IPS DF 4.7 (cell line): ENCODE results near the gene PSPH.
"Not testable (repeated sequence)": the region's sequence is repeated elsewhere in the genome, so short reads cannot be mapped to it uniquely, and the experiment has no call there.

ENCODE experiments used
- DNase-seq: peaks from one replicate; pipeline ENCODE4 v3.0.0-alpha.2; 2013; ENCODE audit warnings: low spot score; ENCODE audit errors: extremely low read depth

Gene PSPH

DNA sequence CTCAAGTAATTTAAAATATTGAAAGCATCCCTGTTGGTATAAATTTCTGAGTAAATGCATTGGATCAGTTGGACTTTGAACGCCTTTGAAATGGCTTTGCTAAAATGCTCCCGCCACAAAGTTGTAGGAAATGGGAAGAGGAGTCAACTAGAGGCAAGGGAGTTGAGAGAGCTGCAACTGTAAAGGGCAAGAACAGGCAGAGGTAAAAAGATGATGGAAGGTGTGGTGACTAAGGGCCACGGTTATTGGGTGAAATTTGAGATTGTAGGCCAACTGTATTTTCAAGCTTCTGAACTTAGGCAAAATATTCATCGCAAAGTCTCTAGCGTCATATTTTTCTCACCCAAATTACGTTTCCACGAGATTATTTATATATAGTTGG lies 12.2 kb upstream of the PSPH start:
- no peak for DNase-seq

DNA sequence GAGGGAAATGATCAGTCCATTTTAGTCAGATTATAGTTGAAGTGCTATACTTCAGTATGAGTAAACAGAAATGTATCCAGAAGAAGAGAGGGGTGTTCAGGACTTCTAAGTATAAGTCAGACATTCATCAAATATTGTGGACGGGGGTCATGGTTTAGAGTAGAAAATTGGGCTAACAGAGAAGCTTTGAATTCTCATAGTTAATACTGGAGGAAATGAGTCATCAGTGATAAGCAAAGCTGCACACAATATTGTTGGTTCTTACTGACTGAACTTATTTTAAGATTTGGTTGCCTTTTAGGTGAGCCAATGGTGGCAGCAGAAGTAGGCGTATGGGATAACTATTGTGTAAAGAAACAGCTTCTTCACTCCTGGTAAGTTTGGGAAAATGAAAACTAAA lies 11.1 kb upstream of the PSPH start:
- no peak for DNase-seq

DNA sequence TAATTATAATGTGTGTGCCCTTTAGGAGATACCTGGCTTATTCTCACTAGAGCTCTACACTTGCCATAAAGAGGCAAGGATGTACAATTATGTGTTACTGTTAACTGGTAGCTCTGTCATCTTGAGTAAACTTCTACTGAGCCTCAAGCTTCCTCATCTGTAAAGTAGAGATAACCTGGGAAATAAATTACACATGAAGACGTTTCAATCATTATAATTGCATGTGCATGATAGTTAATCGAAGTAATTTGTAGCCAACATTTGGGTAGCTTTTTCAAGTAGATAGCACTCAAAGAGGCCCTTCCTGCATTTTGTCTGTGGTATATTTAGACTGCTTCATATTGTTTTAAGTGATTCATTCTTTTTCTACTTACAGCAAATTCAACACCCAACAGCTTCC lies 2.7 kb upstream of the PSPH start:
- no peak for DNase-seq

DNA sequence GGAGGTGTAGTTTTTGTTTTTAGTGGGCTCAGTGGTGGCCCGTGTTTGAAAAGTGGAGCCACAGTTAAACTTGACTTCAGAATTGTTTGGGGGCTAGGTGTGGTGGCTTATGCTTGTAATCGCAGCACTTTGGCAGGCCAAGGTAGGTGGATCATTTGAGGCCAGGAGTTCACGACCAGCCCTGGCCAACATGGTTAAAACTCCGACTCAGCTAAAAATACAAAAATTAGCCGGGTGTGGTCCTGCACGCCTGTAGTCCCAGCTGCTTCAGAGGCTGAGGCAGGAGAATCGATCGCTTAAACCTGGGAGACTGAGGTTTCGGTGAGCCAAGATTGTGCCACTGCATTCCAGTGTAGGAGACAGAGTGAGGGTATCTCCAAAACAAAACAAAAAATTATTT lies 2.1 kb upstream of the PSPH start:
- no peak for DNase-seq

DNA sequence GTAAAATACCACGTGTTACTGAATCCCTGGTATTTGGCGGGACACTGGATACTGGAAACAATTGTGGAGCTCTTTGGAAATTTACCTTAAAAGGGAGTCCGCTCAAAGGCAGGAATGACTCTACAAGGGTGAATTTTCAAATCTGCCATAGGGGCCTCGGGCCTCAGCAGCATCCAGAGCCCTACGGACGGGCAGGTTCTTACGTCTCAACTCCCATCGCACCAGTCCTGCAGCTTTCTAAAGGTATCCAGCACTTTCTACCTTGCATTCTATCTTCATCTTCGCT lies 248 bp downstream of the PSPH start:
- no peak for DNase-seq

DNA sequence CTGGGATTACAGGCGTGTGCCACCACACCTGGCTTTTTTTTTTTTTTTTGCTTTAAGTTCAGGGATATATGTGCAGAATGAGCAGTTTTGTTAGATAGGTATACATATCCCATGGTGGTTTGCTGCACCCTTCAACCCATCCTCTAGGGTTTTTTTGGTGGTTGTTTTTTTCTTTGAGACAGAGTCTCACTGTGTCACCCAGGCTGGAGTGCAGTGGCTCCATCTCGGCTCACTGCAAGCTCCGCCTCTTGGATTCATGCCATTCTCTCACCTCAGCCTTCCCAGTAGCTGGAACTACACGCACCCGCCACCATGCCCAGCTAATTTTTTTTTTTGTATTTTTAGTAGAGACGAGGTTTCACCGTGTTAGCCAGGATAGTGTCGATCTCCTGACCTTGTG lies 2.5 kb downstream of the PSPH start:
- DNase-seq: not testable (repeated sequence)

DNA sequence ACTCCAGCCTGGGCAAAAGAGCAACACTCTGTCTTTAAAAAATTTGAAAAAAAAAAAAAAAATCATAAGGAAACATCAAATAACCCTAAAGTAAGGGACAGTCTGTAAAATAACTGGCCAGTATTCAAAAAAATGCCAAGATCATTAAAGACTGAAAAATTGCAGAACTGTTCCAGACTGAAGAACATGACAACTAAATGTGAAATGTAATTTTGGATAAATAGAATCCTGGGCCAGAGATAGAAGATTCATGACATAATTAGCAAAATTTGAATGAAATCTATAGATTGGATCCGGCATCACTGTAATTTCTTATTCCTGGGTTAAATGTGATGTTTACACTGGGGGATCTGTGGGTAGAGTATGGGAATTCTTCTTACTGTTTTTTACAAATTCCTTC lies 3.0 kb downstream of the PSPH start:
- no peak for DNase-seq

DNA sequence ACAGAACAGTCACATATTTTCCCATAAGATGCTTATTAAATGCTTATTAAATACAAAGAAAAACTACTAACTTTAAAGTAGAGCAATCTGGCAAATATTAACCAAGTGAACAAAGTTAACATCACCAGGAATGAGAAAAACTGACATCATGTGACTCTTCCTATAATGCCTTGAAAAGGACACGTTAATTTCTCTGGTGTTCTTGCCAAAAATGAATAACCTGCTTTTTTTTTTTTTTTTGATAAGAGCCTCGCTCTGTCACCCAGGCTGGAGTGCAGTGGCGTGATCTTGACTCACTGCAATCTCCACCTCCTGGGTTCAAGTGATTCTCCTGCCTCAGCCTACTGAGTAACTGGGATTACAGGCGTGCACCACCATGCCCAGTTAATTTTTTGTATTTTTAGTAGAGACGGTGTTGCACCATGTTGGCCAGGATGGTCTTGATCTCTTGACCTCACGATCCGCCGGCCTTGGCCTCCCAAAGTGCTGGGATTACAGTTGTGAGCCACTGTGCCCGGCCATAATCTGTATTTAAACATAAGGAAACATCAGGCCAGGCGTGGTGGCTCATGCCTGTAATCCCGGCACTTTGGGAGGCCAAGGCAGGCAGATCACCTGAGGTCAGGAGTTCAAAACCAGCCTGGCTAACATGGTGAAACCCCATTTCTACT lies 3.7 kb downstream of the PSPH start:
- not testable (repeated sequence) for DNase-seq

DNA sequence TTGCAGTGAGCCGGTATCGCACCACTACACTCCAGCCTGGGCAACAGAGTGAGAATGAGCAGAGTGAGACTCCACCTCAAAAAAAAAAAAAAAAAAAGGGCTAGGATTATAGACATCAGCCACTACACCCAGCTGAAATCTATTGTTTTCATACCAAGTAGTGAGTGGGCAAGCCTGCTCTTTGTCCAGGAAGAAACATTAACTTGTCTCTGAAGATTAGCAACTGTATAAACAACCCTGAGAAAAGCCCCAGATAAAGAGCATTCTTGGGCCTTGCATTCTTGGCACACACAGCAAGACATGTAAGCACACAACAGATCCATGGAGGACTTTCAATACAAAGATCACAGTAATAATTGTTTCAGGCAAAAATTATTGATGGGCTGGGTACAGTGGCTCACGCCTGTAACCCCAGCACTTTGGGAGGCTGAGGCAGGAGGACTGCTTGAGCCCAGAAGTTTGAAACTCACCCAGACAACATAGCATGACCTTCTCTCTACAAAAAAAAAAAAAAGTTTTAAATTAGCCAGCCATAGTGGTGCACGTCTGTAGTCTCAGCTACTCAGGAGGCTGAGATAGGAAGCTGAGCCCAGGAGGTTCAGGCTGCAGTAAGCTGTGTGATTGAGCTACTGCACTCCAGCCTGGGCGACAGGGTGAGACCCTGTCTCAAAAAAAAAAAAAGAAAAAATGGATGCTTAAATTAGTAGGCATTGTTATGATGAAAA lies 4.4 kb downstream of the PSPH start:
- DNase-seq: no peak

DNA sequence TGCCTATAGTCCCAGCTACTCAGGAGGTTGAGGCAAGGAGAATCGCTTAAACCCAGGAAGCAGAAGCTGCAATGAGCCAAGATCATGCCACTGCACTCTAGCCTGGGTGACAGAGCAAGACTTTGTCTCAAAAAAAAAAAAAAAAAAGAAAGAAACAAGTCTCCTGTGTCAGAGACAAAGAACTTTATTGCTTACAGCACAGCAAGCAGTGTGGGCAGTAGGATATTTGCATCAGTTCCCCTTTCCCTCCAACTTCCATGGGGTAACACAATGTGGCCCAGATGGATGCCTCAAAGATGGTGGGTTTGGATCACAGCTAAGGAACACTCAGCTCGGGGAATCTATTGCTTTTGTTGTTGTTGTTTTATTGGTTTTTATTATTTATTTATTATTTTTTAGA lies 5.5 kb downstream of the PSPH start:
- not testable (repeated sequence) for DNase-seq

DNA sequence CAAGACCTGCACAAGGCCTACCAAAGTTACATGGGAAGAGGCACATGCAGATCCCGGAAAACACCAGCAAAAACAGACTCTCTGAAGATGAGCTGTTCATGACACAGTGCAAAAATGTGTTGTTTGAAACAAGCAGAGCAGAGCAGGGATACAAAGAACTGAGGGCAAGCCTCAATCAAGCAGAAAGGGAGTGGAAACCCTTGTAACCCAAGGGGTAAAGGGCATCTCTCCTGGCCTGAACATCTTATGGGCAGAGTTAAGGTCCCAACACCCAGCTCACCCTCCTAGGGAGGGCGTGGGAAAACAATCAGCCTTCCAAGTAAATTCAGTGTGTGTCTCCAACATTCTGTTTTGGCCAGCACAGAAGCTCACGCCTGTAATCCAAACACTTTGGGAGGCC lies 10.5 kb downstream of the PSPH start:
- DNase-seq: no peak

DNA sequence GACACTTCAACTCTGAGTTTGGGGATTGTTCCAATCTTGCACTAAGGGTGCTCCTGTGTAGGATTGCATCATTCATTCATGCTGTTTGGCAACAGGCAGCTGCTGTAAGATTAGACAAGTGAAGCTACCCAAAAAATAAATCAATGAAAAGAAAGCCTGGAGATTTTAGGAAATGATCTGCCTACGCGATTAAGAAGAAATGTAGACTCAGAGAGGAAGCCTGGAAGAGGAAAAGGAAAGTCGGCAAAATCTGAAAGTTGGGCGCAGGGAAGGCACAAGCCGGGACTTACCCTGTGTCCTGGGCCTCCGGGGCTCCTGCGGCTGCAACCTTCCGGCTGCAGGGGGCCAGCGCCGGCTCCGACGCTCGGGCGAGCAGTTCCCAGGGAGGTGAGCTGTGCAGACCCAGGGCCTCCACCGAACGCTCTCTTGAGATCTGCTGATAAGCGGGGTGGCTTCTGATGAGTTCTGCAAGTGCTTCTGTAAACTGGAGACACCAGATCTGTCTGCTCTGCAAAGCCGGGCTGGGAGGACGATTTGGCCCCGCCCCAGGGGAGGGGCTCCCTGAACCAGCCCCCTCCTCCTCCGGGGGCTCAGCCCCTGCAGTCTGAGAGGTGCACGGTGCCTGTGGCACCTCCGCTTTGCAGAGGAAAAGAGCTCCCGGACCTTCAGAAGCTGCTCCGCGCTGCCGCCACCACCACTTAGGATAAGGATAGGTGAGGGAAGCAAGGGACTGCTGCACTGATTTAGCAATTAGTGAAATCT lies 17.4 kb downstream of the PSPH start:
- peak; percentile 72 for DNase-seq

DNA sequence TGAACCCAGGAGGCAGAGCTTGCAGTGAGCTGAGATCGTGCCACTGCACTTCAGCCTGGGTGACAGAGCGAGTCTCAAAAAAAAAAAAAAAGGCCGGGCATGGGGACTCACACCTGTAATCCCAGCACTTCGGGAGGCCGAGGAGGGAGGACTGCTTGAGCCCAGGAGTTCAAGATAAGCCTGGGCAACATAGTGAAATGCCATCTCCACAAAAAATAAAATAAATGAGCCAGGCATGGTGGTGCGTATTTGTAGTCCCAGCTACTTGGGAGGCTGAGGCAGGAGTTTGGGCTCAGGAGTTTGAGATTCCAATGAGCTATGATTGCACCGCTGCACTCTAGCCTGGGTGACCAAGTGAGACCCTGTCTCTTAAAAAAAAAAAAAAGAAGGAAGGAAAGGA lies 18.7 kb downstream of the PSPH start:
- DNase-seq: not testable (repeated sequence)

DNA sequence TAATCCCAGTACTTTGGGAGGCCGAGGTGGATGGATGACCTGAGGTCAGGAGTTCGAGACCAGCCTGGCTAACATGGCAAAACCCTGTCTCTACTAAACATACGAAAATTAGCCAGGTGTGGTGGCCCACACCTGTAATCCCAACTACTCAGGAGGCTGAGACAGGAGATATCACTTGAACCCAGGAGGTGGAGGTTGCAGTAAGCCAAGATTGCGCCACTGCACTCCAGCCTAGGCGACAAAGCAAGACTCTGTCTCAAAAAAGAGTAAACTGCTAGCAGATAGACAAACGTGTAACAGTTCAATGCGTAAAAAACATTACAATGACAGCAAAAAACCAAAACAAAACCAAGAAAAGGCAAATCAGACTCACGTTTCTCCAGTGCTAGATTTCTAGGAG lies 19.7 kb downstream of the PSPH start:
- not testable (repeated sequence) for DNase-seq

DNA sequence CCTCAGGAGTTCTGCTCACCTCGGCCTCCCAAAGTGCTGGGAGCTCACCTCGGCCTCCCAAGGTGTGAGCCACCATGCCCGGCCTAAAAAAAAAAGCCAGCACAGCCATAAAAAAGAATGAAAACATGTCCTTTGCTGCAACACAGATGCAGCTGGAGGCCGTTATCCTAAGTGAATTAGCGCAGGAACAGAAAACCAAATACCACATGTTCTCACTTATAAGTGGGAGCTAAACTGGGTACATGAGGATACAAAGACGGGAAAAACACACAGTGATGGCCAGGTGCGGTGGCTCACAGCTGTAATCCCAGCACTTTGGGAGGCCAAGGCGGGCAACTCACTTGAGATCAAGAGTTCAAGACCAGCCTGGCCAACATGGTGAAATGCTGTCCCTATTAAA lies 20.9 kb downstream of the PSPH start:
- DNase-seq: no peak

DNA sequence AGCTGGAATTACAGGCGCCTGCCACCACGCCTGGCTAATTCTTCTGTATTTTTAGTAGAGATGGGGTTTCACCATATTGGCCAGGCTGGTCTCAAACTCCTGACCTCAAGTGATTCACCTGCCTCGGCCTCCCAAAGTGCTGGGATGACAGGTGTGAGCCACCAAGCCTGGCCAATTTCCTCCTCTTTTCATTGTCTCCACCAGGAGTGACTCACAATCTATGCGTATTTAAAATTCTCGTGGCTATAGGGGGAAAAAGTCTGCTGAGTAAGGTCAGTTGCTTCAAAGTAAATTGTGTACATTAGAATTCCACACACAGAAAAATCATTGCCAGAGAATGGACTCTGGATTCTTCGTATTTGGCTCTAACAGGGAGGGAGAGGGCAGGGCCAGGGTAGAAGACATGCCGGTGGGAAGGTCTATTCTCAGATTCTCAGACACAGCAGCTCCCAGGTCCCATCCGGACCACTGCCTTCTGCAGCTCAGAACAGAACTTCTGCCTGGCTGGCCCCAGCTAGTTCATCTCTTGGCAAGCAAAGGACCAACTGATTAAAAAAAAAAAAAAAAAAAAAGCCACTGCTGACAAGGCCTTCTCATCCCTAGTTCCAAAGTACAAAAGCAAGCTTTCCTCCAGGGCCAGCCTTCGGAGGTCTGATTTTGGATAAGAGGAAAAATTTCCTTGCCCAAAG lies 22.2 kb downstream of the PSPH start:
- no peak for DNase-seq

DNA sequence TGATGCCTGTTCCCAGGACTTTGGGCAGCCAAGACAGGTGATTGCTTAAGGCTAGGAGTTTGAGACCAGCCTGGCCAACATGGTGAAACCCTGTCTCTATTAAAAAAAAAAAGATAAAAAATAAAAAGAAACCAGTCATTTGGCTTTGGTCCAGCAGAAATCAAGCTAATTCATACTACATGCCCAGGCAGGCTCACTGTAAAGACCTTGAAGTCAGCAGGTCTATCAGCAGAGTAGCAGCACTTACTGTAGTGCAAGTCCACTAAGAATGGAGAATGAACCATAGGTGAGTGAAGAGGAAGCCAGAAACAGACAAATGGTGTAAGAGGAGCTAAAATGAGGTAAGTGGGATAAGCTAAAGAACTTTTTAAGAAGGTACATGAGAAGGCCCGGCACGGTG lies 24.7 kb downstream of the PSPH start:
- DNase-seq: no peak

DNA sequence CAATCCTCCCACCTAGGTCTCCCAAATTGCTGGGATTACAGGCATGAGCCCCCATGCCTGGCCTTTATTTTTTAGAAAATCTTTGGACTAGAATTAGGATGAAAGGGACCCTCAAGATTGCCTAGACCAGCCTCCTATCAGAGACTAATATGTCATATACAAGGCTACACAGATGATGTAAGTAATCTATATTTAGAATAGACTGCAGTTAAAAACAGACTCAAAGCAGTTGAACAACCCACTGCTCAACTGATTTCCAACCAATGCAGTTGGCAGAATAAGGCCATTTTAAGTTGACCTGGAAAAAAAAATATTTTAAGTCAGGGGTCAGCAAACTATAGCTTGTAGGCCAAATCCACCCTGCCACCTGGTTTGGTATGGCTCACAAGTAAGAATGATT lies 27.7 kb downstream of the PSPH start:
- DNase-seq: no peak

DNA sequence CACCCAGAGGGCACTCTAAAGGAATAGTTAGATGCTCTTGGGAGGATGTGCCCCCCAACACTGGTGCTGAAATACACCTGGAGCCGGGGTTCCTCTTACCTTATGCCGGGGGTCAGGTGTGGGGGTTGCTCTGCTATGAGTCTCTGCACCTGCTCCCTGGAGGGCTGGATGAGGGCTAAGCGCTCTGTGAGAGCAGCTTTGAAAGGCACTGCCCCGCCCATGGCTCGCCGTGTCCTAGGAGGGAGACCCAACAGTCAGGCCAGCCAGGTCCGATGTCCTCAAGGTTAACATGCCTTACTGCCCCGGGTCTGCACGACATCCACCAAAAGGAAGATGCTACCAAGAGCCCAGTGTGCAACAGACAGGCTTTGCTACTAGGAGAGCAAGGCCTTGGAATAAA lies 31.7 kb downstream of the PSPH start:
- DNase-seq: no peak

DNA sequence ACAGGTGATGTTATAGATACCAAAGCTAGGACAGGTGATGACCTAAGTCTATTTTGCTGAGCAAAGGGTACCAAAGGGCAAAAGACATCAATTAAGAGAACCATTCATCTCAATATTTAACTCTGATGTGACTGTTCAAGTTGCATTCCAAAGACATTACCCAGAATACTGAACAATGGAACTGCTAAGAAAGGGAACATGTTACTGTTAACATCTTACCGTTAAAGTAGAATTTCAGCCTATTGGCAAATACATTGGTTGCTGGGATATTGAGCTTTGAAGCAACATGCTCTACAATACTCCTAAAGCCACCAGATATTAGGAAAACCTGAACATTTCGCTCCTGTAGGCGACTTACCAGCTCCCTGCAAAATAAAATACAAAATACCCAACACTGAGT lies 34.2 kb downstream of the PSPH start:
- DNase-seq: not testable (repeated sequence)

DNA sequence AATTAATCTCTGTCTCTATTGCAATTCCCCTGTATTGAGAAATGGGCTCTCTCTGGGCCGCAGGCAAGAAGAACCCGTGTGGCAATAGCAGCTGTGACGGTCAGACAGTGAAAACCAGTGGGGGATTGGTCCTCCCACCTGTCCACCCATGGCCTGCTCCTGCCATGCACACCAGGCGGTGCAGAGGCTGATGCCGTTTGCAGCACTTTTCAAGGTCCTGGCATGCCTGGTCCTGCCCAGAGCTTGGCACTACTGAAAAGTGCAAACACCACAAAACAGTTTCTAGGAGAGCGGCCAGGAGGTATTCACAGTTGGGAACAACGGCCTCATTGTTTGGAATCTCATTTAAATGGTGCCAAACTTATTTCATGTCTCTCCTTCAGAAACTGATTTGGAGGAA lies 41.5 kb downstream of the PSPH start:
- DNase-seq: no peak

DNA sequence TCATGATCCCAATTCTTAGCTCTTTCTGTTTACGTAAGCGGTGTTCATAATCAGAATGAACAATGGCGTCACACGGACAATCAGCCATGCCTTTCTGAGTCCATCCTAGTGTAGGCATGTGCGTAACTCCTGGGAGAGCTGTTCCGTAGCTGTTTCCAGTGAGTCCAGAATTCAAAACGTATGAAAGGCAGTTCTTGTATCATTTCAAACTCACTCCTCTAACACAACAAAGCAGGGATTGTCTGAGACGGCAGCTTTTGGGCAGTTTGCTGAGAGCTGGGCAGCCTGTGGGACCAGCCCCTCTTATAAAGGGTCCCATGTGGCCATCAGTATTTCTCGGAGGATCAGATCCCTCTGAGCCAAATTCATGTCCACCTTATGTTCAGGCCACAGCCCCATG lies 43.4 kb downstream of the PSPH start:
- no peak for DNase-seq
